Activated CD8-positive, alpha-beta memory T cell treated with anti-CD3 and anti-CD28 coated beads for 36 hours (primary cell): ENCODE measurements around the gene NR2F6. TPM values are rescaled to one million over a fixed set of nuclear protein-coding genes. Genes with fewer than 3 reads are reported as not detected.

Experiments used
- CTCF ChIA-PET: fragments of 350-600 bp; sonication (Branson Sonifier 250); formaldehyde crosslinking; loops from one replicate; lab custom pipeline; 2021; ENCODE audit warnings: antibody characterized with exemption; lab: Charles Lee
- POLR2A ChIA-PET: fragments of 350-600 bp; sonication (Branson Sonifier 250); formaldehyde crosslinking; loops from one replicate; lab custom pipeline; 2021; ENCODE audit warnings: antibody characterized with exemption; lab: Charles Lee
- total RNA-seq, 2 experiments: library from RNA; stranded (reverse); gene quantifications; one replicate each; pipeline ENCODE4 v1.2.3, GENCODE V29; 2021

NR2F6 gene
- total RNA-seq, 2 experiments from 2014 or later: 9.7 to 10.3 TPM

GRCh38 chr19:17244618-17245534, 843 bp downstream of the NR2F6 start:
- ChIA-PET CTCF (no interaction called here), POLR2A (no interaction called here)

- ChIA-PET CTCF (interaction anchor here (0.7 to 1.2 kb wide), 2 partner anchors 16 to 177 kb away, joined by 3 to 5 read pairs; no protein-coding TSS in a partner anchor), POLR2A (no interaction called here)
Measured at GRCh38 chr19:17243830-17244617, 1.7 kb downstream of the NR2F6 start.

DNA sequence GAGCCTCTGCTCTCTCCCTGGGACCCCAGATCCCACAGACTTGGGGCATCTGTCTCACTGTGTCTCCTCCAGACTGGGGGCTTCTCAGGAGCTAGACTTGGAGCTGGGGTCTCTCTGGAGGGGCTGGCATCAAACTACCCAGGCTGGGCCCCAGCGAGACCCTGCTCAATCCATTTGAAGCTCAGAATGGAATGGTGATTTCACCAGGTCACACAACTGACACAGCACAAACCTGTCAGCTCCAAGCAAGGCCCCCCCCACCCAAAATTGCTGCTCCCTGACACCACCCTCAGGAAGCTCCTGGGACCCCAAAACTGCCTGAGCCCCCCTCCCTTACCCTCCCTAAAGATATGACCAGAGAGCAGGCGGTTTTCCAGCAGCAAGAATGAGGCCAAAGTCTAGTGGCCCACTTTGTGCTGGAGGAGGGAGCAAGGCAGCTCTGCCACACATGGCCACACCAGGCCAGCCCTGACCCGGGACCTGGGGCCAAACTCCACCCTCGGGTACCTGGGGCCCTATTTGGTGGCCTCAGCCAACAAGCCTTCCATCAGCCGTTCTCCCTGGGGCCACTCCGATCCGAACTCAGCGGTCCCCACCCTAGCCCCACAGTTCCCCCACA, 2.4 kb downstream of the NR2F6 start:
- ChIA-PET POLR2A (no interaction called here), CTCF (interaction anchor here (0.7 to 1.2 kb wide), 2 partner anchors 17 to 176 kb away, joined by 3 to 5 read pairs; no protein-coding TSS in a partner anchor)

GRCh38 chr19:17242431-17243208, 3.1 kb downstream of the NR2F6 start:
- ChIA-PET POLR2A (no interaction called here), CTCF (interaction anchor here (1.2 to 1.7 kb wide), 2 partner anchors 18 to 176 kb away, joined by 3 to 5 read pairs; no protein-coding TSS in a partner anchor)

DNA sequence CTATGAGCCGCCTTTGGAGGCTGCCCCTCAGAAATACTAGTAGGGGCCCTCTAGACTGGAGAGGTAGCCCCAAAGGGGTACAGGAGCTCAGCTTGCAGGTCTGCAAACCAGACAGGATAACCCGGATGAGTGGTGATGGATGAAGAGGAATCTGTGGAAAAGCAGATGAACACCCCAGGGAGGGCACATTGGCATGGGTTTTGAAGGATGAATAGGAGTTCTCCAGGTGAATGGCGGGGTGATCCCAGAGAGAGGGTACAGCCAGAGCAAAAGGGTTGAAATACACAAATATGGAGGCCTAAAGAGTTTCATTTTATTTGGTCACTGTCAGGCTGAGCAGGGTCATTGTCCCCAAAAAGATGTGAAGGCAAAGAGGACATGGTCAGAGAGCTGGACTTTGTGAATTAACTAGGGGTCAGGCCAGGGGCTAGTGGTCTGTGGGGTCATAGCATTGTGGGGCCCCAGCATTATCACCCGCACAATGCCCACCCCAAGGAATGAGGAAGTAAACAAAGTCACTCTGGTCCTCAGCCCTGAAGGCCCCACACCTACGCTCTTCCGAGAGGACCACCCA, 4.8 kb downstream of the NR2F6 start:
- ChIA-PET POLR2A (no interaction called here), CTCF (interaction anchor here (1.7 kb wide), 1 partner anchor 19 kb away, joined by 5 read pairs; no protein-coding TSS in a partner anchor)

DNA sequence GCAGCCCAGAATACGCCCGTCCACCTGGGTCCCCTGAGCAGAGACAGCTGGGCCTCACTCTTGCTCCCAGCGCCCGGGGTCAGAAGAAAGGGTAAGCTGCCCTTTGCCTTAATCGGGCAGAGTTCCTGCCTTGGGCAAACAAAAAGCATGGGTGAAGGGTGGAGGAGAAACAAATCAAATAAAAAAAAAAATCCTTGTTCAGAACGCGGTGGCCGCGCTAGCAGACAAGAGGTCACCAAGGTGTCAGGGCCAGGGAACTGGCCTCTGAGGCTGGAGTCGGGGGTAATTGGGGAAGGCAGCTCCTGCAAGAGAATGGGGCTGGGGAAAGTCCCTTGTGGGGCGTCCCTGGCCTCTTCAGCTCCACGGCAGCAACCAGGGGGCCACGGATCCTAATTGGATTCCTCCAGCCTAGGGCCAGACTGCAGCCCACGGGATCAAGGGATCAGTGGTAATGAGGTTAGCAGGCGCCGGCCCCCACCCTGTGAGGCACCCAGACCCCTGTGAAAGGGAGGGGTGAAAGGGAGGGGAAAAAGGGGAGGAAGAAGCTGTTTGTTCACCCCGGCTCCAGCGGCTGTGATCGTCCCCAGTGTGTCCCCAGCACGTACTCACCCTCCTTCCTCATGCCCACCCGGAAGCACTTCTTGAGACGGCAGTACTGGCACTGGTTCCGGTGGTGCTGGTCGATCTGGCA, 5.5 kb downstream of the NR2F6 start:
- ChIA-PET POLR2A (no interaction called here), CTCF (no interaction called here)

GRCh38 chr19:17237747-17238706, 7.7 kb downstream of the NR2F6 start:
- POLR2A ChIA-PET: interaction anchor here (3.6 kb wide), 1 partner anchor 11 kb away, joined by 19 read pairs; the partner anchor contains the start of gene OCEL1
- CTCF ChIA-PET: interaction anchor here (1.6 kb wide), 1 partner anchor 23 kb away, joined by 3 read pairs; the partner anchor contains the start of gene USE1

DNA sequence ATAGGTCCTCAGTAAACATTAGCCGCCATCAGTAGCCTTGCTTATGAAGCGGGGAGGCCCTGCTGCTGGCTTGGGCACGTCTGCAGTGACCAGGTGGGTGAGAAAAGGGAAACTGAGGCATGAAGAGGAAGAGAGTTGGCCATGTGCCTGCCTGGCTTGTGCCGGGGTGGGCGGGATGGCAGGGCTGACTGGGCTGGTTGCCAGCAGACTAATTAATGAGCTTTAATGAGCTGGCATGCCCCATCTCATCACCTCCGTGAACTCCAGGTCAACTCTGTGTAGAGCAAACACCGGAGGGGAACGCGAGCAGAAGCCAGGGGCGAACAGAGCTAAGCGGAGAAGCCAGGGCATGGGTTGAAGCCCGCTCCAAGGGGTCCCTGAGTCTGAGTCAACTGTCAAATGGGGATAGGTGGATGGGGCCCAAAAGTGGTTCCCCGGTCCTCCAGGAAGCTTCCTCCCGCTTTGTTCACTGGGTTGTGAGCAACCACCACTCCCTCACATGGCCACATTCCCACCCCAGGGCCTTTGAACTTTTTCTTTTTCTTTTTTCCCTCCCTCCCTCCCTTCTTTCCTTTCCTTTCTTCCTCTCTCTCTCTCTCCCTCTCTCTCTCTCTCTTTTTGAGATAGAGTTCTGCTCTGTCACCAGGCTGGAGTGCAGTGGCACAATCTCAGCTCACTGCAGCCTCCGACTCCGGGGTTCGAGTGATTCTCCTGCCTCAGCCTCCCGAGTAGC, 8.7 kb downstream of the NR2F6 start:
- CTCF ChIA-PET: interaction anchor here (1.2 to 1.6 kb wide), 2 partner anchors 22 to 46 kb away, joined by 3 read pairs; partner anchors contain the start of gene USE1
- POLR2A ChIA-PET: interaction anchor here (3.6 kb wide), 1 partner anchor 10 kb away, joined by 19 read pairs; the partner anchor contains the start of gene OCEL1

- ChIA-PET POLR2A (interaction anchor here (0.7 to 3.6 kb wide), 4 partner anchors 10 to 31 kb away, joined by 3 to 19 read pairs (median 9); partner anchors contain the start of genes BABAM1, OCEL1 and USE1), CTCF (interaction anchor here (1.1 to 2.5 kb wide), 9 partner anchors 10 to 169 kb away, joined by 3 to 13 read pairs (median 3); partner anchors contain the start of genes BABAM1, OCEL1 and USE1)
Measured at GRCh38 chr19:17235971-17236777, 9.5 kb downstream of the NR2F6 start.

DNA sequence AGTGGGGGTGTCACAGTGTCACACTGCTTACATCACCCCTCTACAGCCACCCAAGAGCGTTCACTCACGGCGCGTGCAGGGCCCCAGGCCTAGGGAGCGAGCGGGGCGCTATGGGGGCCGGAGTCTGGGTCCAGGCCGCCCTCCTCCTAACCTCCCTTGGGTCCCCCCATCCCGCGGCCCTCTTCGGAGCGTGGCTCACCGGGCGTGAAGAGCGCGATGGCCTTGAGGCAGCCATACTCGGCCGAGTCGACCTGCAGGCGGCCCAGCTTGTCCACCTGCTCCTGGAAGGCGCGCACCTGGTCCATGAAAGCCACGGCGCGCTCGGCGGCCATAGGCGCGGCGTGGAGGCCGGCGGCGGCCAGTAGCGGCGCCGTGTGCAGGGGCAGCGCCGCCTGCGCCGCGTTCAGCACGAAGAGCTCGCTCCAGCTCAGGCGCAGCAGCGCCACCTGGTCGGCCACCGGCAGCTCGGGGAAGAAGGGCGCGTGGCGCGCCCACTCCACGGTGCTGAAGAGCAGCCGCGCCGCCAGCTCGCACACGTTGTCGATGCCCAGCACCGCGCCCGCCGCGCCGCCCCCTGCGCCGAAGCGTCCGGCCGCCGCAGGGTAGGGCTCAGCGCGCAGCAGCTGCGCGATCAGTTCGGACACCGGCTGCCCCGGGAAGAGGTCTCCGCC, 10.3 kb downstream of the NR2F6 start:
- CTCF ChIA-PET: interaction anchor here (0.6 to 2.5 kb wide), 8 partner anchors 9 to 168 kb away, joined by 3 to 13 read pairs (median 3); partner anchors contain the start of genes BABAM1 and OCEL1
- POLR2A ChIA-PET: interaction anchor here (0.7 to 3.6 kb wide), 4 partner anchors 9 to 32 kb away, joined by 3 to 19 read pairs (median 9); partner anchors contain the start of genes BABAM1, OCEL1 and USE1

GRCh38 chr19:17234911-17235299, 10.8 kb downstream of the NR2F6 start:
- ChIA-PET POLR2A (interaction anchor here (0.6 to 3.6 kb wide), 3 partner anchors 8 to 110 kb away, joined by 3 to 19 read pairs (median 13); partner anchors contain the start of genes OCEL1 and USE1), CTCF (interaction anchor here (0.6 to 2.5 kb wide), 9 partner anchors 9 to 167 kb away, joined by 3 to 13 read pairs (median 3); partner anchors contain the start of genes BABAM1 and OCEL1)

DNA sequence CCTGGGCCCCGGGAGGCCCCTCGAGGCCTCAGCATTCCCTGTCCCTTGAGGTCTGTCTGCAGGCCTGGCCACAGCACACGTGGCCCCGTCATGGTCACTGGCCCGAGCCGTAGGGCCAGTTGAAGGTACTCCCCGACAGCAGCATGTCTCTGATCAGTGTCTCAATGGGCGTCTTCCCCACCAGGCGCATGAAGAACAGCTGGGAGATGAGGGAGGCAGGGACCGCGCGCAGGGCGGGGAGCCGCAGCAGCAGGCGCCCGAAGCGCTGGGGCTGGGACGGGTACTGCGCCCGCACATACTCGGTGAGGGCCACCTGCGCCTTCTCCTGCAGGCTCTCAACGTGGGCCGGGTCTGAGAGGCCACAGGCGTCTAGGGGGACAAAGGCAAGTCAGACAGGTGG, 13.5 kb downstream of the NR2F6 start:
- ChIA-PET CTCF (no interaction called here), POLR2A (interaction anchor here (1.0 kb wide), 1 partner anchor 152 kb away, joined by 3 read pairs; no protein-coding TSS in a partner anchor)

DNA sequence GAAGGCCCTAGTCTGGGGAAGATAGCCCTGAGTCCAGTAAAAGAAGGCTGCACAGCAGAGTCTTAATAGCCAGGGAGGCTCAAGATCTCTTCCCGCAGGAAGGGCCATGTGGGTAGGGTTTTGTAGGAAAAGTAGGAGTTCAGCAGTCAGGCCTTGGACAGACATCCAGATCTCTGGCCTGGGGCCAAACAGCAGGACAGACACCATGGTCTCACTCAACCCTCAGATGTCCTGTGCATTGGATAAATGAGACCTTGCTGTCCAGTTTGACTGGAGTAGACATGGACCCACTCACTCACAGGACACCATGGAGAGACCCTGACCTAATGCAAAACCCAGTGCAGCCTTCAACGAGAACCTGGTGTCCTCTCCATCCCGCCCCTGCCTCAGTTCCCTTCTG, 15.8 kb downstream of the NR2F6 start:
- ChIA-PET CTCF (no interaction called here), POLR2A (no interaction called here)
